BLaER1 treated with 17β-estradiol and CSF1 and Interleukin-3, amounts not matched to agents 10 nM and 100 nM (cell line): Measurements from ENCODE around the gene CPLX3.

Experiments used
- H3K27ac ChIP-seq, 11 experiments: shearing (Covaris generic); formaldehyde crosslinking; 2 replicates each; pipeline ENCODE4 v1.8.1; 2022
- H3K27me3 ChIP-seq, 11 experiments: shearing (Covaris generic); formaldehyde crosslinking; 2 replicates each; pipeline ENCODE4 v1.8.1; 2022
- H3K36me3 ChIP-seq, 11 experiments: shearing (Covaris generic); formaldehyde crosslinking; 2 replicates each; pipeline ENCODE4 v1.8.1; 2022
- H3K4me1 ChIP-seq, 10 experiments: shearing (Covaris generic); formaldehyde crosslinking; 2 replicates each; pipeline ENCODE4 v1.8.1; 2022
- H3K4me2 ChIP-seq, 11 experiments: shearing (Covaris generic); formaldehyde crosslinking; 2 replicates each; pipeline ENCODE4 v1.8.1; 2022
- H3K4me3 ChIP-seq, 10 experiments: shearing (Covaris generic); formaldehyde crosslinking; 2 replicates each; pipeline ENCODE4 v1.8.1; 2022
- H3K9ac ChIP-seq, 11 experiments: shearing (Covaris generic); formaldehyde crosslinking; 2 replicates each; pipeline ENCODE4 v1.8.1; 2022
- H3K9me3 ChIP-seq, 11 experiments: shearing (Covaris generic); formaldehyde crosslinking; replicated peaks in 1 of 11; 2 replicates each; pipeline ENCODE4 v1.8.1; 2022
- H4K20me1 ChIP-seq, 11 experiments: shearing (Covaris generic); formaldehyde crosslinking; 2 replicates each; pipeline ENCODE4 v1.8.1; 2022
- Cebpa-rat ChIP-seq, 11 experiments: shearing (Covaris generic); IDR thresholded peaks; 2 replicates each; pipeline ENCODE4 v1.8.1; 2022

CPLX3 gene

DNA sequence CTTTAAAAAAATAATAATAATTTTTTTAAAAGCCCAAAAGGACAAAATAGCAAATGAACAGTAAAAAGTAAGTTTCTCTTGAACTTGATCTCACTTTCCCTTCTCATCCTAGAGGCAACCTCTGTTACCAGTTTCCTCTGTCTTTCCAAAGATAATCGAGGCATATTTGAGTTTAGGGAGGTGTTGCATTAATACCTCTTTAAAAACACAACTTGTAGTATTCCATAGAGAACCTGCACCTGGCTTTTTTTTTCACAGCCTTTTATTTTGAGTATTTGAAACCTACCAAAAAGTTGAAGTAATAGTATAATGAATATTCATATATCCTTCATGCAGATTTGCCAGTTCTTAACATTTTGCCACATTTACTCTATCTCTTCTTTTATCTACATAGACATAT lies 35.4 kb upstream of the CPLX3 start:
- peaks cover 65 to 96% (median 92%) of the 10 kb centered on the region in 11 experiments for H4K20me1 ChIP-seq
- no peaks in the 10 kb centered on the region for H3K9me3 ChIP-seq
- peak overlapping the region; percentile 97 to 100 (median 100) for H3K4me2 ChIP-seq
- H3K4me1 ChIP-seq: peaks cover 89 to 96% (median 93%) of the 10 kb centered on the region in 10 experiments
- no peaks in the 10 kb centered on the region for H3K27me3 ChIP-seq
- no peak for TF ChIP-seq Cebpa-rat (IDR thresholded peaks at IDR 0.05)
- peak overlapping the region; percentile 70 to 100 (median 93); a peak in 19 of 22 replicates for H3K27ac ChIP-seq
- H3K4me3 ChIP-seq: peak overlapping the region; percentile 47 to 70 (median 60); a peak in 14 of 20 replicates
- H3K9ac ChIP-seq: peak overlapping the region; percentile 70 to 99 (median 85); a peak in 21 of 22 replicates
- H3K36me3 ChIP-seq: peaks cover 8 to 52% (median 33%) of the 10 kb centered on the region in 11 experiments; a peak in 20 of 22 replicates

DNA sequence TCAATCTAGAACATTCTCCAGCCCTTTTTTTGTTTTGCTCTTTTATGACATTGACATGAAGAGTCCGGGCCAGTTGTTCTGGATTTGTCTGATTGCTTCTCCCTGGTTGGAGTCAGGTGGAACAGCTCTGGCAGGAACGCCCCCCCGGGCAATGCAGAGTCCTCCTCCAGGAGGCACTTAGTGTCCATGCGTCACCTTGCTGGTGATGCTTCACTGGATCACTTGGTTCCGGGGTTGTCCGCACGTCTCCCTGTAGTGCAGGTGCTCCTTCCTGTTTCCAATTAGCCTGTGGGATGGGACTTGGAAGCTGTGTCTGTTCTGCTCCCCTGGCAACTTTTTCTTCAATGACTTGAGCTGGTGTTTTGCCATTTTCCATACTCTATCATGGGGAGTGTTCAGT lies 34.8 kb upstream of the CPLX3 start:
- peak overlapping the region; percentile 97 to 100 (median 100) for H3K4me2 ChIP-seq
- peaks cover 13 to 58% (median 39%) of the 10 kb centered on the region in 11 experiments; a peak in 20 of 22 replicates for H3K36me3 ChIP-seq
- H3K4me1 ChIP-seq: peaks cover 83 to 96% (median 91%) of the 10 kb centered on the region in 10 experiments
- peak overlapping the region; percentile 35 to 99 (median 83); a peak in 17 of 22 replicates for H3K9ac ChIP-seq
- TF ChIP-seq Cebpa-rat (IDR thresholded peaks at IDR 0.05): no peak
- H3K27me3 ChIP-seq: no peaks in the 10 kb centered on the region
- no peaks in the 10 kb centered on the region for H3K9me3 ChIP-seq
- H3K27ac ChIP-seq: peak overlapping the region in 9 of 11 experiments; percentile 17 to 100 (median 93); a peak in 14 of 22 replicates
- H3K4me3 ChIP-seq: peak overlapping the region in 3 of 10 experiments; percentile 9 to 52 (median 28); a peak in 4 of 20 replicates
- H4K20me1 ChIP-seq: peaks cover 68 to 96% (median 92%) of the 10 kb centered on the region in 11 experiments

DNA sequence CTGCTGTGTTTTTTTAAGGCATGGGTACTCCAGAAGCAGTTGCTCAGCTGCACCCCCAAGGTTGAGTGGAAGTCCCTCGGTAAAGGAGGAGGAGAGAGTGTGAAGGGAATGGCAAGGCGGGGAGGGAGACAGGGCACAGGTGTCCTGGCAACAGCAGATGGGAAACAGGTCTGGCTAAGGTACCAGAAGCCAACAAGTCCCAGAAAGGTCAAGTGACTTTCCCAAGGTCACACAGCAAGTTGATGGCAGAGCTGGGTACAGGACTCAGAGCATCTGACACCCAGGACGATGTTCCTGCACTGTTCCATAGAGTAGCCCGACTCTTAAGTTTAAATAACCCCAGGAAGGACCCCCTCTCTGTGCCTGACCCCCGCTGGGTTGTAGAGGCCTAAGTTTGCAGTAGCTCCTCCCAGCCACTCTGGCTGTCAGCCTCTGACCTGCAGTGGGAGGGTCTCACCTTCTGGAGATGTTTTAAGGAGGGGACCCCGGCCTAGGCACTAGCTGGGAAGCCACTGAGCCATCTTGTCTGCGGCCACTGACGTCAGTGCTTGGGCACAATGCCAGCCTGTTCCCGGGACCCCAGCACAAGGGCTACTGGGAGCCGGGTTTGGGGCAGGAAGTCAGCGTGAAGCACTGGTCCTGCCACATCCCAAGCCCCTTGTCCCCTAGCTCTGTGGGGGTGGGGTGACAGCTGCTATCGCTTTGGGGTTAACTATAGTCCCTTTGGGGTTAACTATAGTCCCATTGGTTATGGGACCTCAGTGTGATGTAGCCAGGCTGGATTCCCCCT lies 34.0 kb upstream of the CPLX3 start:
- Histone ChIP-seq H3K4me1 (peaks cover 78 to 96% (median 90%) of the 10 kb centered on the region in 10 experiments), H3K27me3 (no peaks in the 10 kb centered on the region), H3K9me3 (no peaks in the 10 kb centered on the region), H3K4me3 (peak overlapping the region in 5 of 10 experiments; percentile 5 to 52 (median 11); a peak in 5 of 20 replicates), H3K27ac (peak overlapping the region; percentile 17 to 100 (median 60); a peak in 20 of 22 replicates), H4K20me1 (peaks cover 69 to 97% (median 93%) of the 10 kb centered on the region in 11 experiments), H3K4me2 (peak overlapping the region; percentile 97 to 100 (median 100)), H3K9ac (peak overlapping the region; percentile 35 to 99 (median 83); a peak in 21 of 22 replicates), H3K36me3 (peaks cover 14 to 64% (median 39%) of the 10 kb centered on the region in 11 experiments; a peak in 21 of 22 replicates)
- TF ChIP-seq Cebpa-rat (IDR thresholded peaks at IDR 0.05): no peak

DNA sequence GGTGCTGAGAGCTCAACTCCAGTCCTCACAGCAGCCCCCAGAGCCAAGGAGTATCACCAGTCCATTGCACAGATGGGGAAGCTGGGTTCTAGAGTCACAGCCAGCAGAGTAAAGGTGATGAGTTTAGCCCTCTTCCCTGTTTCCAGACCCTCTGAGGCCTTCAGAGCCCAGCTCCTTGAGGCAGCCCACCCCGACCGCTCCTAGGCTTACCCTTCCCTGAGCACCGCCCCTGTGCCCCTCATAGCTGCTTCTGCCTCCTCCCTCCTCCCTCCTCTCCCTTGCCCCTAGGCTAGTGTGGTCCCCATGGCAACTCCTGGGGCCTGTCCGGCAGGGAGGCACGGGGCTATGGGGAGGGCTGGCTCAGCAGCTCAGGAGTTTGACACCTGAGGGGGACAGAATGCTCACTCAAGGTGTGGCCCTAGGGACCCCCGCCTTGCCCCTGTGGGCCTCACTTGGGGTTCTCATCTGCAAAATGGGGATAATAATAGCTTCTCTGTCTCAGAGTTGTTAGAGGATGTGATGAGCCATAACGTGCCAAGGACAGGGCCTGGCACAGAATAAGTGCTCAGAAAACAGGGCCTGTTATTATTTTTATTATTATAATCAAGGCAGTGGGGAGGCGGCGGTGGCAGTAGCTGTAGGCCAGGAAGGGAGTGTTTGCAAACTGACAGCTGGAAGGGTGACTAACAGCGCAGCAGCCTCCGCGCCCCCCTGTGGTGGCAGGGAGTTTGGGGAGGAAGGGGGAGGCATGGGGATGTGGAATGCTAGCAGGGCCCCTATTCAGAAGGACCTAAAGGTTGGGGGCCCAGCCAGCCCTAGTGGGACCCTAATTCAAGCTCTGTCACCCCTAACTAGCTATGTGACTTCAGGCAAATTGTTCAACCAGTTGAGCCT lies 33.0 kb upstream of the CPLX3 start:
- Histone ChIP-seq H3K9me3 (no peaks in the 10 kb centered on the region), H3K4me2 (peak overlapping the region; percentile 97 to 100 (median 100)), H3K9ac (peak overlapping the region; percentile 35 to 99 (median 83); a peak in 19 of 22 replicates), H3K36me3 (peaks cover 22 to 73% (median 46%) of the 10 kb centered on the region in 11 experiments), H3K4me3 (no peak overlapping the region; a peak in 1 of 20 replicates), H3K27me3 (no peaks in the 10 kb centered on the region), H4K20me1 (peaks cover 79 to 99% (median 97%) of the 10 kb centered on the region in 11 experiments), H3K4me1 (peaks cover 80 to 97% (median 91%) of the 10 kb centered on the region in 10 experiments), H3K27ac (peak overlapping the region; percentile 17 to 100 (median 60); a peak in 18 of 22 replicates)
- no peak for TF ChIP-seq Cebpa-rat (IDR thresholded peaks at IDR 0.05)

DNA sequence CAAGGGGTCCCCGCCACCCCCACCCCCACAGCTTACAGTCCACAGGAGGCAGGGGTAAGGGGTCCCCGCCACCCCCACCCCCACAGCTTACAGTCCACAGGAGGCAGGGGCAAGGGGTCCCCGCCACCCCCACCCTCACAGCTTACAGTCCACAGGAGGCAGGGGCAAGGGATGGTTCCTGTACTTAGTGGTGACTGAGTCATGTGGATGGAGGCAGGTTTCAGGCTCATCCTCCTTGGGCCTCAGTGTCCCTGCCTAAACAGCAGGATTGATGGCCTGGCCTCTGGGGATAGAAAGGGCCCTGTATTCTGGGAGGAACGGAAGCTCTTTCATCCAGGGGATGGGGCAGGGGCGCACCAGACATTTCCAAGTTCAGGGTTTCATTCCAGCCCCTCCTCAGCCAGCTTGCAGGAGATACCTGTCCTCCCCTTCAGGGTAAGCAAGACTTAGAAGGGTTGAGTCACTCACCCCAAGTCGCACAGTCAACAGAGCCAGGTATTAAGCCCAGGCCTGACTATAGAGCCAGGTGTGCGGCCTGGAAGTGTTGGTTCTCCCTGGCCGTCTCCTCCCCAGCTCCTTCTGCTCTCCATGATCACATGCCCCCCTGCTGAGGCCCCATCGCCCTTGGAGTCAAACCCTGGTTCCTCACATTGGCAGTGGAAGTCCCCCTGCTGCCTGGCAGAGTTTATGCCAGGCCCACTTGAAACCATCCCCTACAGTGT lies 32.0 kb upstream of the CPLX3 start:
- Histone ChIP-seq H3K9me3 (no peaks in the 10 kb centered on the region), H3K4me1 (peaks cover 80 to 97% (median 91%) of the 10 kb centered on the region in 10 experiments), H3K27ac (peak overlapping the region in 5 of 11 experiments; percentile 2 to 36 (median 13); a peak in 3 of 22 replicates), H4K20me1 (peaks cover 89 to 99% (median 97%) of the 10 kb centered on the region in 11 experiments), H3K4me3 (no peak overlapping the region), H3K27me3 (no peaks in the 10 kb centered on the region), H3K36me3 (peaks cover 32 to 80% (median 56%) of the 10 kb centered on the region in 11 experiments), H3K9ac (peak overlapping the region in 9 of 11 experiments; percentile 23 to 52 (median 36); a peak in 10 of 22 replicates), H3K4me2 (peak overlapping the region; percentile 11 to 84 (median 35); a peak in 17 of 22 replicates)
- TF ChIP-seq Cebpa-rat (IDR thresholded peaks at IDR 0.05): no peak

DNA sequence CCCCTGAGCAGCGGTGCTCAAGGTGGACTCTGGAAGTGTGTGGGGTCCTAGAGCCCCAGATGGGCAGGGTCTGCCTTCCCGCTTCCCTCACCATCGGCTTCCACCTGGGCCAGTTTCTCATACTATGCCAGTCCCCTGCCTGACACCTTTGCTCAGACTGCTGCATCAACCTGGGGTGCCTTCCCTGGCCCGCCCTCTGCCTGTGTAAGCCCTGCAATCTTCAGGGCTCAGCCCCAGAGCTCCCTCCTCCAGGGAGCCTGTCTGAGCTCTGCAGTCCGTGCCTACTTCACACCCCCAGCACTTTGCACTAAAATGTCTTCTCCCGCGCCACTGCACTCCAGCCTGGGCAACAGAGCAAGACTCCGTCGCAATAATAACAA lies 31.5 kb upstream of the CPLX3 start:
- no peak for TF ChIP-seq Cebpa-rat (IDR thresholded peaks at IDR 0.05)
- Histone ChIP-seq H3K9ac (peak overlapping the region in 9 of 11 experiments; percentile 23 to 52 (median 36); a peak in 11 of 22 replicates), H3K9me3 (no peaks in the 10 kb centered on the region), H3K27ac (peak overlapping the region in 5 of 11 experiments; percentile 2 to 36 (median 6); a peak in 3 of 22 replicates), H3K4me1 (peaks cover 80 to 97% (median 91%) of the 10 kb centered on the region in 10 experiments), H4K20me1 (peaks cover 95 to 100% (median 97%) of the 10 kb centered on the region in 11 experiments), H3K27me3 (no peaks in the 10 kb centered on the region), H3K36me3 (peaks cover 37 to 81% (median 62%) of the 10 kb centered on the region in 11 experiments), H3K4me3 (no peak overlapping the region), H3K4me2 (peak overlapping the region; percentile 11 to 84 (median 35); a peak in 16 of 22 replicates)

DNA sequence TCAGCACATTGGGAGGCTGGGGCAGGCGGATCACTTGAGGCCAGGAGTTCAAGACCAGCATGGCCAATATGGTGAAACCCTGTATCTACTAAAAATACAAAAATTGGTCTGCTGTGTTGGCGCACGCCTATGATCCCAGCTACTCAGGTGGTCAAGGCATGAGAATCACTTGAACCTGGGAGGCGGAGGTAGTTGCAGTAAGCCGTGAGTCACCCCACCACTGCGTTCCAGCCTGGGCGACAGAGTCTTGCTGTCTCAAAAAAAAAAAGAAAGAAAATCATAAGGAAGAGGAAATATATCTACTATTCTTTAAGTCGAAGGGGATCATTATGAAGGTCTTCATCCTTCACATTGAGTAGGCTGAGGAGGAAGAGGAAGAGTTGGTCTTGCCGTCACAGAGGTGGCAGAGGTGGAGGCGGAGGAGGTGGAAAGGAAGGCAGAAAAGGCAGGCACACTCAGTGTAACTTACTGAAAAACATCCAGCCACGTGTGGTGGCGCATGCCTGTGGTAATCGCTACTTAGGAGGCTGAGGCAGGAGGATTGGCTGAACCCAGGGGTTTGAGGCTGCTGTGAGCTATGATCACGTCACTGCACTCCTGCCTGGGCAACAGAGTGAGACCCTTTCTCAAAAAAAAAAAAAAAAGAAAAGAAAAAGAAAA lies 30.3 kb upstream of the CPLX3 start:
- Histone ChIP-seq H3K27ac (no peak overlapping the region), H4K20me1 (peaks cover 96 to 100% (median 97%) of the 10 kb centered on the region in 11 experiments), H3K36me3 (peaks cover 46 to 90% (median 73%) of the 10 kb centered on the region in 11 experiments), H3K4me1 (peaks cover 70 to 96% (median 84%) of the 10 kb centered on the region in 10 experiments), H3K9me3 (no peaks in the 10 kb centered on the region), H3K9ac (peak overlapping the region in 2 of 11 experiments; percentile 51 to 71; a peak in 3 of 22 replicates), H3K4me3 (no peak overlapping the region), H3K4me2 (peak overlapping the region in 3 of 11 experiments; percentile 47 to 84 (median 73); a peak in 5 of 22 replicates), H3K27me3 (no peaks in the 10 kb centered on the region)
- no peak for TF ChIP-seq Cebpa-rat (IDR thresholded peaks at IDR 0.05)
